Mesothelial cell of epicardium (in vitro differentiated cells): ENCODE measurements around the gene CCNY. TPM values are rescaled to one million over a fixed set of nuclear protein-coding genes. Genes with fewer than 3 reads are reported as not detected.

Experiments used
- DNase-seq, 2 experiments: peaks; one replicate each; pipeline ENCODE4 v3.0.0; 2021; ENCODE audit warnings: low spot score in 2 of 2; ENCODE audit not compliant: unreplicated experiment in 2 of 2
- H3K27ac Mint-ChIP-seq: 2 replicates; pipeline ENCODE4 v1.8.0; 2021; ENCODE audit warnings: mixed read lengths
- H3K27me3 Mint-ChIP-seq: 2 replicates; pipeline ENCODE4 v1.8.0; 2021; ENCODE audit warnings: low read depth, mixed read lengths
- H3K36me3 Mint-ChIP-seq: 2 replicates; pipeline ENCODE4 v1.8.0; 2021; ENCODE audit warnings: mixed read lengths
- H3K4me1 Mint-ChIP-seq: 2 replicates; pipeline ENCODE4 v1.8.0; 2021; ENCODE audit warnings: mixed read lengths
- H3K4me3 Mint-ChIP-seq: 2 replicates; pipeline ENCODE4 v1.8.0; 2021; ENCODE audit warnings: mild to moderate bottlenecking, moderate library complexity, mixed read lengths
- H3K9me3 Mint-ChIP-seq: 2 replicates; pipeline ENCODE4 v1.8.0; 2021; ENCODE audit warnings: mixed read lengths
- total RNA-seq: library from RNA; stranded (reverse); gene quantifications from 3 replicates; pipeline ENCODE4 v1.2.1, GENCODE V29; 2021
- TF ChIP-seq, protein P1 (sequence below): fragments of 200-600 bp; sonication (generic); IDR thresholded peaks from one replicate; pipeline ENCODE4 v1.5.0; 2021; ENCODE audit warnings: antibody characterized with exemption; ENCODE audit not compliant: unreplicated experiment

CCNY gene
- total RNA-seq, 1 donor from 2014 or later = 75.4 TPM

- DNase-seq = no peak
- TF ChIP-seq, protein P1, sequence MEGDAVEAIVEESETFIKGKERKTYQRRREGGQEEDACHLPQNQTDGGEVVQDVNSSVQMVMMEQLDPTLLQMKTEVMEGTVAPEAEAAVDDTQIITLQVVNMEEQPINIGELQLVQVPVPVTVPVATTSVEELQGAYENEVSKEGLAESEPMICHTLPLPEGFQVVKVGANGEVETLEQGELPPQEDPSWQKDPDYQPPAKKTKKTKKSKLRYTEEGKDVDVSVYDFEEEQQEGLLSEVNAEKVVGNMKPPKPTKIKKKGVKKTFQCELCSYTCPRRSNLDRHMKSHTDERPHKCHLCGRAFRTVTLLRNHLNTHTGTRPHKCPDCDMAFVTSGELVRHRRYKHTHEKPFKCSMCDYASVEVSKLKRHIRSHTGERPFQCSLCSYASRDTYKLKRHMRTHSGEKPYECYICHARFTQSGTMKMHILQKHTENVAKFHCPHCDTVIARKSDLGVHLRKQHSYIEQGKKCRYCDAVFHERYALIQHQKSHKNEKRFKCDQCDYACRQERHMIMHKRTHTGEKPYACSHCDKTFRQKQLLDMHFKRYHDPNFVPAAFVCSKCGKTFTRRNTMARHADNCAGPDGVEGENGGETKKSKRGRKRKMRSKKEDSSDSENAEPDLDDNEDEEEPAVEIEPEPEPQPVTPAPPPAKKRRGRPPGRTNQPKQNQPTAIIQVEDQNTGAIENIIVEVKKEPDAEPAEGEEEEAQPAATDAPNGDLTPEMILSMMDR = no peak
- H3K4me1 Mint-ChIP-seq = peaks cover 29% of the 10 kb centered on the region
- H3K9me3 Mint-ChIP-seq = peaks cover 9% of the 10 kb centered on the region
- H3K36me3 Mint-ChIP-seq = peaks cover 9% of the 10 kb centered on the region
- peak overlapping the region; percentile 73 for H3K27ac Mint-ChIP-seq
- H3K4me3 Mint-ChIP-seq = no peak overlapping the region
- H3K27me3 Mint-ChIP-seq = no peaks in the 10 kb centered on the region
Observed at GRCh38 chr10:35433851-35434426, 97.6 kb downstream of the CCNY start.

DNA sequence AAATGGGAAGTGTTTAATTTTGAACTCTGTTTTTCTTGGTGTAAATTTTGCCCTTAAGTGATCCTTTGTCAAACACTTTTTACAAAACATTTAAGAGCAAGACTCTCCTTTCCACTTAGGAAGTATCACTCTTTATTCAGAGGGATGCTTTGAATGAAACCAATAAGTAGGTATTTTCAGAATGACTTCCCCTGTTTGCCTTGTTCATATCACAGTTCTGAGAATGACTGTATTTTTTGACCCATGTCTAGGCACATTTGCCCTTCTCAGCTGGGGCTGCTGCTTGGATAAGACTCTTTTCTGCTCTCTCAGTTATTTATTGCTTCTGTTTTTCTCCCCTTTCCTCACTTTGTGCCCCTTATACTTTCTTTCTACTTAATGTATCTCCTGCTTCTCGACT is 98.2 kb downstream of the CCNY start:
- TF ChIP-seq, protein P1 = no peak
- no peak for DNase-seq
- no peak overlapping the region for H3K27ac Mint-ChIP-seq
- no peak overlapping the region for H3K4me3 Mint-ChIP-seq
- no peaks in the 10 kb centered on the region for H3K27me3 Mint-ChIP-seq
- H3K4me1 Mint-ChIP-seq = peaks cover 29% of the 10 kb centered on the region
- H3K36me3 Mint-ChIP-seq = peaks cover 15% of the 10 kb centered on the region
- peaks cover 15% of the 10 kb centered on the region for H3K9me3 Mint-ChIP-seq

- TF ChIP-seq, protein P1 = no peak
- Mint-ChIP-seq H3K4me3 (no peak overlapping the region), H3K27ac (no peak overlapping the region), H3K4me1 (peaks cover 29% of the 10 kb centered on the region), H3K36me3 (peaks cover 20% of the 10 kb centered on the region), H3K9me3 (peaks cover 22% of the 10 kb centered on the region), H3K27me3 (no peaks in the 10 kb centered on the region)
- DNase-seq = no peak
Observed at GRCh38 chr10:35435824-35436223, 99.5 kb downstream of the CCNY start.

- Mint-ChIP-seq H3K27ac (no peak overlapping the region), H3K9me3 (peaks cover 39% of the 10 kb centered on the region), H3K27me3 (no peaks in the 10 kb centered on the region), H3K4me3 (no peak overlapping the region), H3K36me3 (peaks cover 29% of the 10 kb centered on the region), H3K4me1 (peaks cover 14% of the 10 kb centered on the region)
- DNase-seq = no peak
- TF ChIP-seq, protein P1 = no peak
Observed at GRCh38 chr10:35437829-35438228, 101.5 kb downstream of the CCNY start.

DNA sequence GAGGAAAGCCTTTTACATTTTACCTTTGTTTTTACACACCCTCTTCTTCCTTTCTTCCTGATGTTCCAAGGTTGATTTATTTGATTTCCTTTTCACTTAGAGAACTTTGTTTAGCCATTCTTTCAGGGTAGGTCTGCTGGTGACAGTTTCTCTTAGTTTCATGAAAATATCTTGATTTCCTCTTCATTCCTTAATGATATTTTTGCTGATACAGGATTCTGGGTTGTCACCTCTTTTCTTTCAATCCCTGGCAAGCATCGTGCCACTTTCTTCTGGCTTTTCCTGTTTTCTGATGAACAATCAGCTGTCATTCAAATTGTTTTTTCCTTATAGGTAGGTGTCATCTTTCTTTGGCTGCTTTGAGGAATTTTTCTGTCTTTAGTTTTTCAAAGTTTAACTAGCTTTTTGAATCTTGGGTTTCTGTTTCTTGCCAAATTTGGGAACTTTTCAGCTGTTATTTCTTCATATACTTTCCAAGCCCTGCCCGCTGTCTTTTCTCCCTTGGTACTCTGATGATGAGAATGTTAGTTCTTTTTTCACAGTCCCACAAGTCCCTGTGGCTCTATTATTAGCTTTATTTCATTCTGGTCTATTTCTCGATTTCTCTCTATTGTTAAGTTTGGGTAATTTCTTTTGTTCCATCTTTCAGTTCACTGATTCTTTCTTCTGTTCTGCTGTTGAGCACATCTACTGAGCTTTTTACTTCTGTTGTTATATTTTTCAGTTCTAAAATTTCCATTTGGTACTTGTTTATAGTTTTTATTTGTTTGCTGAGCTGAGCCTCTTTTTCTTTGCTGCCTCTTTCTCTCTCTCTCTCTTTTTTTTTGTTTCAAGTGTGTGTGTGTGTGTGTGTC is 102.6 kb downstream of the CCNY start:
- H3K9me3 Mint-ChIP-seq = peaks cover 47% of the 10 kb centered on the region
- no peak for DNase-seq
- H3K36me3 Mint-ChIP-seq = peaks cover 33% of the 10 kb centered on the region
- TF ChIP-seq, protein P1 = no peak
- peaks cover 9% of the 10 kb centered on the region for H3K4me1 Mint-ChIP-seq
- H3K4me3 Mint-ChIP-seq = no peak overlapping the region
- no peak overlapping the region for H3K27ac Mint-ChIP-seq
- H3K27me3 Mint-ChIP-seq = no peaks in the 10 kb centered on the region
